DOHH2 (cell line): ENCODE data around the gene RNF13.

Experiments used
- H3F3A ChIP-seq: fragments of 200-600 bp; sonication (generic), shearing (Covaris generic); 2 replicates; pipeline ENCODE4 v1.6.0; 2016; ENCODE audit warnings: antibody characterized with exemption, mild to moderate bottlenecking; ENCODE audit not compliant: control insufficient read depth, insufficient read depth
- H3K27ac ChIP-seq: fragments of 200-600 bp; sonication (generic); 2 replicates; pipeline ENCODE4 v1.5.1; 2014; ENCODE audit warnings: low read depth, mild to moderate bottlenecking, low read length, moderate library complexity
- H3K27me3 ChIP-seq: fragments of 200-600 bp; sonication (generic); 2 replicates; pipeline ENCODE4 v1.6.1; 2014; ENCODE audit warnings: mild to moderate bottlenecking, low read length, mixed read lengths; ENCODE audit not compliant: control insufficient read depth
- H3K36me3 ChIP-seq: fragments of 200-600 bp; sonication (generic); 2 replicates; pipeline ENCODE4 v1.6.1; 2014; ENCODE audit warnings: mild to moderate bottlenecking, low read length, moderate library complexity, mixed read lengths; ENCODE audit not compliant: control insufficient read depth
- H3K4me1 ChIP-seq: fragments of 200-600 bp; sonication (generic); 2 replicates; pipeline ENCODE4 v1.6.1; 2014; ENCODE audit warnings: mild to moderate bottlenecking, low read length, mixed read lengths; ENCODE audit not compliant: control insufficient read depth
- H3K4me2 ChIP-seq: fragments of 200-600 bp; sonication (generic); 2 replicates; pipeline ENCODE4 v1.6.0; 2014; ENCODE audit warnings: mild to moderate bottlenecking, low read length, moderate library complexity
- H3K4me3 ChIP-seq: fragments of 200-600 bp; sonication (generic); 2 replicates; pipeline ENCODE4 v1.5.1; 2014; ENCODE audit warnings: mild to moderate bottlenecking, low read length, mixed read lengths
- H3K79me2 ChIP-seq: fragments of 200-600 bp; sonication (generic); 2 replicates; pipeline ENCODE4 v1.6.1; 2014; ENCODE audit warnings: mild to moderate bottlenecking, low read length, mixed read lengths; ENCODE audit not compliant: control insufficient read depth
- H3K9me2 ChIP-seq: fragments of 200-600 bp; sonication (generic); replicated peaks from 2 replicates; pipeline ENCODE4 v1.6.1; 2014; ENCODE audit warnings: mild to moderate bottlenecking, low read length, mixed read lengths; ENCODE audit not compliant: control insufficient read depth
- H3K9me3 ChIP-seq: fragments of 200-600 bp; sonication (generic); 2 replicates; pipeline ENCODE4 v1.6.1; 2014; ENCODE audit warnings: antibody characterized with exemption, low read length, mixed read lengths; ENCODE audit not compliant: control insufficient read depth, insufficient read depth
- H4K20me1 ChIP-seq: fragments of 200-600 bp; sonication (generic); 2 replicates; pipeline ENCODE4 v1.6.0; 2014; ENCODE audit warnings: low read depth, mild to moderate bottlenecking, antibody characterized with exemption, low read length, moderate library complexity; ENCODE audit not compliant: control insufficient read depth, insufficient read depth
- CTCF ChIP-seq: fragments of 200-600 bp; sonication (generic); IDR thresholded peaks from one replicate; pipeline ENCODE4 v1.5.1; 2014; ENCODE audit warnings: antibody characterized with exemption, mild to moderate bottlenecking, low read depth, low read length; ENCODE audit not compliant: poor library complexity, severe bottlenecking
- EZH2phosphoT487 ChIP-seq: fragments of 200-600 bp; sonication (generic); IDR thresholded peaks from 2 replicates; pipeline ENCODE4 v1.6.1; 2017; ENCODE audit warnings: borderline replicate concordance, mild to moderate bottlenecking, antibody characterized with exemption, low read length, moderate library complexity, mixed read lengths

Gene RNF13

GRCh38 chr3:149812606-149813366, at the start of gene RNF13:
TSS of gene RNF13 (plus strand) at chr3:149813215. CDS start at chr3:149846027, 32,812 bp downstream.
- peaks cover 47% of the 10 kb centered on the region for H3K4me1 ChIP-seq

GRCh38 chr3:149763565-149764195, 49.3 kb upstream of the RNF13 start:
- H3K27ac ChIP-seq = no peak overlapping the region
- no peaks in the 10 kb centered on the region for H4K20me1 ChIP-seq
- H3F3A ChIP-seq = no peaks in the 10 kb centered on the region
- no peaks in the 10 kb centered on the region for H3K79me2 ChIP-seq
- no peaks in the 10 kb centered on the region for H3K9me3 ChIP-seq
- TF ChIP-seq EZH2phosphoT487 = no peak
- TF ChIP-seq CTCF = no peak
- H3K9me2 ChIP-seq = no peaks in the 10 kb centered on the region
- H3K27me3 ChIP-seq = peaks cover 31% of the 10 kb centered on the region
- no peak overlapping the region for H3K4me3 ChIP-seq
- H3K36me3 ChIP-seq = no peaks in the 10 kb centered on the region
- H3K4me2 ChIP-seq = no peak overlapping the region
- no peaks in the 10 kb centered on the region for H3K4me1 ChIP-seq

More at GRCh38 chr3:149812606-149813366, at the start of gene RNF13:
- TF ChIP-seq CTCF = no peak
- Histone ChIP-seq H3K27me3 (no peaks in the 10 kb centered on the region), H3K27ac (peak within 1 kb of the TSS; percentile 70), H3K9me3 (no peaks in the 10 kb centered on the region), H3K79me2 (peaks cover 51% of the 10 kb centered on the region), H3K36me3 (peaks cover 9% of the 10 kb centered on the region; the same call in 1 of the 2 replicates), H3K4me2 (peak within 1 kb of the TSS; percentile 91), H3F3A (no peaks in the 10 kb centered on the region; the same call in 1 of the 2 replicates), H4K20me1 (0 out of 2 replicates have a peak, but pooled peaks cover 9% of the 10 kb centered on the region), H3K9me2 (no peaks in the 10 kb centered on the region), H3K4me3 (peak within 1 kb of the TSS; percentile 84)

- H3K27me3 ChIP-seq = peaks cover 28% of the 10 kb centered on the region
These were observed 48.7 kb upstream of the RNF13 start for GRCh38 chr3:149764302-149764701.

More at GRCh38 chr3:149764302-149764701, 48.7 kb upstream of the RNF13 start:
- H3K27ac ChIP-seq = no peak overlapping the region
- H3F3A ChIP-seq = no peaks in the 10 kb centered on the region
- H3K79me2 ChIP-seq = no peaks in the 10 kb centered on the region
- TF ChIP-seq EZH2phosphoT487 (no peak), CTCF (no peak)
- no peaks in the 10 kb centered on the region for H3K9me3 ChIP-seq
- H3K4me2 ChIP-seq = no peak overlapping the region
- no peak overlapping the region for H3K4me3 ChIP-seq
- no peaks in the 10 kb centered on the region for H3K4me1 ChIP-seq
- H3K36me3 ChIP-seq = no peaks in the 10 kb centered on the region
- H4K20me1 ChIP-seq = no peaks in the 10 kb centered on the region
- no peaks in the 10 kb centered on the region for H3K9me2 ChIP-seq
